GM12878 (cell line): ENCODE results near the gene AGPAT2. TPM values are rescaled to one million over a fixed set of nuclear protein-coding genes. Genes with fewer than 3 reads are reported as not detected.

Experiments
- ATAC-seq: fragments of 200-7000 bp; cut with Tn5 transposase; 3 replicates; pipeline ENCODE4 v1.9.1; 2020; ENCODE audit warnings: mild to moderate bottlenecking, moderate library complexity
- BruUV-seq: library from RNA; stranded (reverse); fragments of 400-500 nt; replicated peaks from 2 replicates; lab custom pipeline; 2021; lab: Mats Ljungman, UMichigan
- CTCF ChIA-PET: fragments of 300-600 bp; sonication (Branson Sonifier 250); formaldehyde crosslinking; extraction: SDS; loops from one replicate; lab custom pipeline; 2021; ENCODE audit warnings: inconsistent platforms; lab: Yijun Ruan, JAX
- POLR2A ChIA-PET: fragments of 350-600 bp; formaldehyde crosslinking; extraction: SDS; loops from one replicate; lab custom pipeline; 2021; ENCODE audit warnings: inconsistent platforms; lab: Charles Lee
- RAD21 ChIA-PET: fragments of 300-600 bp; sonication (Branson Sonifier 250); formaldehyde crosslinking; loops from one replicate; lab custom pipeline; 2023; ENCODE audit warnings: antibody characterized with exemption; ENCODE audit not compliant: unreplicated experiment; lab: Charles Lee
- SMC1A ChIA-PET: fragments of 300-600 bp; sonication (Branson Sonifier 250); formaldehyde crosslinking; loops from one replicate; lab custom pipeline; 2023; ENCODE audit not compliant: unreplicated experiment, uncharacterized antibody; lab: Charles Lee
- DNase-seq: peaks from one replicate; pipeline ENCODE4 v3.0.0-alpha.2; 2011; ENCODE audit warnings: low read depth, low spot score
- FAIRE-seq: peaks from 3 replicates; lab custom pipeline; 2011; peaks lifted over from hg19 to GRCh38; lab: Jason Lieb, UNC
- H2AFZ ChIP-seq: 2 replicates; pipeline ENCODE4 v1.6.0; 2011; ENCODE audit warnings: low read depth, low read length, control low read depth; ENCODE audit not compliant: control insufficient read depth
- H3K27ac ChIP-seq: 2 replicates; pipeline ENCODE4 v1.5.1; 2011; ENCODE audit warnings: control low read depth; ENCODE audit not compliant: control insufficient read depth, insufficient read depth
- H3K27me3 ChIP-seq, 2 experiments: replicated peaks in 1 of 2; 2 replicates each; pipeline versions ENCODE4 v1.6.0 to v1.6.1; 2011; ENCODE audit warnings: low read length in 1 of 2; ENCODE audit not compliant: control insufficient read depth in 2 of 2, insufficient read depth in 2 of 2
- H3K36me3 ChIP-seq, 2 experiments: 2 replicates each; pipeline ENCODE4 v1.5.1; 2011; ENCODE audit warnings: low read length in 1 of 2; ENCODE audit not compliant: control insufficient read depth in 2 of 2, insufficient read depth in 2 of 2
- H3K4me1 ChIP-seq: 2 replicates; pipeline ENCODE4 v1.6.1; 2011; ENCODE audit warnings: mild to moderate bottlenecking, low read length, moderate library complexity, mixed read lengths; ENCODE audit not compliant: control insufficient read depth, insufficient read depth
- H3K4me2 ChIP-seq: 2 replicates; pipeline ENCODE4 v1.6.0; 2011; ENCODE audit warnings: control low read depth; ENCODE audit not compliant: control insufficient read depth, insufficient read depth
- H3K4me3 ChIP-seq: fragments of 200-600 bp; sonication (generic); 2 replicates; pipeline ENCODE4 v1.5.1; 2016
- H3K79me2 ChIP-seq: 2 replicates; pipeline ENCODE4 v1.6.0; 2011; ENCODE audit warnings: low read length; ENCODE audit not compliant: control insufficient read depth, insufficient read depth
- H3K9ac ChIP-seq: 2 replicates; pipeline ENCODE4 v1.8.0; 2011; ENCODE audit warnings: low read length, control low read depth, mixed read lengths; ENCODE audit not compliant: control insufficient read depth, insufficient read depth
- H3K9me3 ChIP-seq: replicated peaks from 3 replicates; pipeline ENCODE4 v1.5.1; 2011; ENCODE audit warnings: mild to moderate bottlenecking, low read length; ENCODE audit not compliant: control insufficient read depth, insufficient read depth
- H4K20me1 ChIP-seq: 2 replicates; pipeline ENCODE4 v1.6.0; 2011; ENCODE audit not compliant: control insufficient read depth, insufficient read depth
- BHLHE40 ChIP-seq, 2 experiments: fragments of 450-650 bp in 1 of 2; IDR thresholded peaks; 2 replicates each; pipeline ENCODE4 v1.6.1; 2011 to 2017; ENCODE audit warnings: low read depth in 2 of 2, borderline replicate concordance in 1 of 2, improper control_type of control experiment in 1 of 2, low read length in 1 of 2, mild to moderate bottlenecking in 1 of 2
- DPF2 ChIP-seq: fragments of 450-650 bp; IDR thresholded peaks from 2 replicates; pipeline ENCODE4 v1.6.1; 2017; ENCODE audit warnings: mild to moderate bottlenecking
- FOS ChIP-seq: IDR thresholded peaks from 3 replicates; pipeline ENCODE4 v1.6.1; 2011; ENCODE audit warnings: borderline replicate concordance; ENCODE audit not compliant: insufficient read length; ENCODE audit errors: extremely low read depth
- HCFC1 ChIP-seq: fragments of 150-350 bp; IDR thresholded peaks from 2 replicates; pipeline ENCODE4 v1.6.1; 2014; ENCODE audit warnings: low read length
- SPI1 ChIP-seq: IDR thresholded peaks from 2 replicates; pipeline ENCODE4 v1.6.1; 2011; ENCODE audit warnings: low read depth, mild to moderate bottlenecking, low read length, moderate library complexity, borderline replicate concordance; ENCODE audit not compliant: insufficient read depth
- STAT3 ChIP-seq: IDR thresholded peaks from 2 replicates; pipeline ENCODE4 v1.6.1; 2011; ENCODE audit warnings: low read depth, low read length, improper control_type of control experiment
- ZNF217 ChIP-seq: fragments of 450-650 bp; IDR thresholded peaks from 2 replicates; pipeline ENCODE4 v1.6.1; 2017; ENCODE audit warnings: antibody characterized with exemption, mild to moderate bottlenecking
- WGBS: methylation state at CpG from one replicate; pipeline ENCODE4 v1.1.6; 2016; ENCODE audit warnings: low lambda C conversion rate; ENCODE audit not compliant: insufficient replicate concordance, insufficient coverage; ENCODE audit errors: missing lambda C conversion rate; 5-methylcytosine and 5-hydroxymethylcytosine counted together
- in situ Hi-C: fragments of 300-500 bp; cut with MboI; formaldehyde crosslinking; loops from 9 replicates; pipeline ENCODE4 v1.14.3; 2018; ENCODE audit warnings: mixed read lengths
- intact Hi-C: fragments of 100-400 bp; cut with micrococcal nuclease; formaldehyde crosslinking; loops from one replicate; pipeline ENCODE4 v1.14.2; 2022; ENCODE audit not compliant: unreplicated experiment
- polyA plus RNA-seq, 11 experiments: library from polyadenylated mRNA; depleted of rRNA in 4 of 11; unstranded in 6 of 11; stranded (reverse) in 5 of 11; fragments of >200 nt; fragmentation: Nextera tagmentation in 4 of 11; fragmentation: Illumina TruSeq in 1 of 11; extraction: Ambion mirVana in 4 of 11; extraction: Trizol in 1 of 11; gene quantifications; 1 replicate in 1 of 11; 2 replicates in 10 of 11; pipeline versions ENCODE4 v1.2.1 to v1.2.3, GENCODE V29; 2011 to 2016; ENCODE audit warnings: inconsistent platforms in 2 of 11, missing spikeins in 2 of 11, low read depth in 1 of 11
- total RNA-seq, 4 experiments: library from RNA; depleted of rRNA in 3 of 4; stranded (reverse); fragments of >200 nt in 3 of 4; fragmentation: Illumina TruSeq in 1 of 4; extraction: Trizol in 1 of 4; gene quantifications; 2 replicates each; pipeline versions ENCODE4 v1.2.1 to v1.2.3, GENCODE V29; 2013 to 2021
- TF ChIP-seq, protein P1 (sequence below): fragments of 450-650 bp; IDR thresholded peaks from 2 replicates; pipeline ENCODE4 v1.6.1; 2018; ENCODE audit warnings: borderline replicate concordance, mild to moderate bottlenecking; ENCODE audit not compliant: partially characterized antibody
- TF ChIP-seq, protein P2 (sequence below): fragments of 450-650 bp; IDR thresholded peaks from 2 replicates; pipeline ENCODE4 v1.6.1; 2016; ENCODE audit warnings: mild to moderate bottlenecking, moderate library complexity, borderline replicate concordance
- TF ChIP-seq, protein P3 (sequence below): fragments of 450-650 bp; IDR thresholded peaks from 2 replicates; pipeline ENCODE4 v1.6.1; 2017; ENCODE audit warnings: borderline replicate concordance

AGPAT2 gene
- total and polyA plus RNA-seq, 10 of the 15 experiments (the other 5 are each of a cell fraction or from before 2014, with no cell fraction given), result 0.10 to 28.5 (median 18.2) TPM

DNA sequence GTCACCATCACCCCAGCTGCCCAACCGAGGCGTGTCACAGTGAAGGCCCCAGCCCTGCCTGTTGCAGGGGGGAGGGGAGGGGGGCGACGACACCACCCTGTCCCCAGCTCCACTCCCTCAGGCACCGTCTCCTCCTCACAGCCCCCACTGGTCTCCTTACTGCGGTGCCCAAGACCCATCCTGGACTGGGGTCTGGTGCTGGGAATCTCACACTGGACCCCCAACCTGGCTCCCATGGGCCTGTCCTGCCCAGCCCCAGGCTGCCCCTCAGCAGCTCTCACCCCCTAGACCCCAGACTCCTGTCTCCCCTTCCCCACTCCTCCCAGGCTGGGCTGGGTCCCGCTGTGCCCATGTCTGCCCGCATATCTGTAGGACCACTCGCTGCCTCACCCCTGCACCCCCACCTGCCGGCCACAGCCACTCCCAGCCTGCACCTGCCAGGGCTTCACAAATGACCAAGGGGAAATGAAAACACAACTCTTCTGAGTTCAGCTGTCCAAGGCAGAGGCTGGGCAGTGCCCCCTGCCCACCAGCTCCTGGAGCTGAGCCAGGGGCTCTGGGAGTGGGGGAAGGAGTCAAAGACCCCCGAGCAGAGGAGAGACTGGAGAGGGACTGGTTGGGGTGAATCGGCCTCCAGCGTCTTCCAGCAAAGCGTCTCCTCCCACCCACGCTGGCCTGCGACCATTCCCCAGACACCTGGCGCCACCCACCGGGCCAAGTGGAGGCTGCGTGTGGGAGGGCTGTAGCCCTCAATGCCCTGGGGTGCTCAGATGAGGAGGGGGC is 57.2 kb downstream of the AGPAT2 start (continued):
- TF ChIP-seq, protein P1, sequence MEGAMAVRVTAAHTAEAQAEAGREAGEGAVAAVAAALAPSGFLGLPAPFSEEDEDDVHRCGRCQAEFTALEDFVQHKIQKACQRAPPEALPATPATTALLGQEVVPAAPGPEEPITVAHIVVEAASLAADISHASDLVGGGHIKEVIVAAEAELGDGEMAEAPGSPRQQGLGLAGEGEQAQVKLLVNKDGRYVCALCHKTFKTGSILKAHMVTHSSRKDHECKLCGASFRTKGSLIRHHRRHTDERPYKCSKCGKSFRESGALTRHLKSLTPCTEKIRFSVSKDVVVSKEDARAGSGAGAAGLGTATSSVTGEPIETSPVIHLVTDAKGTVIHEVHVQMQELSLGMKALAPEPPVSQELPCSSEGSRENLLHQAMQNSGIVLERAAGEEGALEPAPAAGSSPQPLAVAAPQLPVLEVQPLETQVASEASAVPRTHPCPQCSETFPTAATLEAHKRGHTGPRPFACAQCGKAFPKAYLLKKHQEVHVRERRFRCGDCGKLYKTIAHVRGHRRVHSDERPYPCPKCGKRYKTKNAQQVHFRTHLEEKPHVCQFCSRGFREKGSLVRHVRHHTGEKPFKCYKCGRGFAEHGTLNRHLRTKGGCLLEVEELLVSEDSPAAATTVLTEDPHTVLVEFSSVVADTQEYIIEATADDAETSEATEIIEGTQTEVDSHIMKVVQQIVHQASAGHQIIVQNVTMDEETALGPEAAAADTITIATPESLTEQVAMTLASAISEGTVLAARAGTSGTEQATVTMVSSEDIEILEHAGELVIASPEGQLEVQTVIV, result no peak
- no peak for TF ChIP-seq SPI1
- no peak for TF ChIP-seq HCFC1

DNA sequence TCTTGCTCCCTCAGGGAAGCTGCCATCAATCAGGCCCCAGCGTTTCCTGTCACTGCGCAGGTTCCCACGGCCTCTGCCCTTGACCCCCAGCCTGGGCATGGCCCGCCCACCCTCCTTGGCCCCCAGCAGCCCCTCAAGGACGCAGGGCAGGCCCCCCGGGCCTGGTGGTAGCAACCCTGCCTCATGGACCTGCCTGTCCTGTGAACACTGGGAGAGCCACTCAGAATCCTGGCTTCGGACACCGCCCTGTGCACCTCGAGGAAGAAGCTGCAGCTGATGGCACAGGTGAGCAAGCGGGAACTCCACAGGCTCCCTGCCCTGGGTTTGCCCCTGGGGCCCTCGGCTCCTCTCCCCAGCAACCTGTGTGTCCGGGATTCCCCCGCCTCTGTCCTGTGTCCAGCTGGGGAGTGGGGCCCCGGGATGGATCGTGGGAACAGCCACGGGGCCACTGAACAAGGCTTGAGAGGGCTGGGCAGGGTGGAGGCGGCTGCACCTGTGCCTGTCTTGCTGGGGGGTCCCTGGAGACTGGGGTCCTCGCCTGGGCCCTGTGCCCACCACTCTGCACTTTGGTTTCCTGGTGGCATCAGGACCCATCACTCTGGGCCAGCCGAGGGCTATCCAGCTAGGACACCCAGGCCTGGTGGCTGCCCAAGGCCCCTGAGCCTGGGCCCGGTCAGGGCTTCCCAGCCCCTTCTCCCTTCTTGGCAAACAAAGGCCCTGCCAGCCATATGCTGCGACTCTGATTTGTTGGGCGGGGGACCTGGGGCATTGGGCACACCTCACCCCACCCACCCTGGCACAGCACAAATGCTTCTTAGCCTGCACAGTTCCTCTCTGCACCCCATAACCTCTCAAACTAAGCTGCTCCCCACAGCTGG is 58.0 kb downstream of the AGPAT2 start:
- Histone ChIP-seq H3K27ac (no peak overlapping the region), H3K4me2 (no peak overlapping the region), H3K27me3 (no peaks in the 10 kb centered on the region; a peak in 2 of 4 replicates), H4K20me1 (no peaks in the 10 kb centered on the region), H3K4me3 (no peak overlapping the region), H3K4me1 (no peaks in the 10 kb centered on the region; the same call in 1 of the 2 replicates), H3K9me3 (no peaks in the 10 kb centered on the region), H2AFZ (no peak overlapping the region), H3K79me2 (no peaks in the 10 kb centered on the region), H3K36me3 (no peaks in the 10 kb centered on the region), H3K9ac (no peak overlapping the region)
- in situ Hi-C loops (loop anchor here (5.0 kb wide), 1 partner anchor 137 kb away; no protein-coding TSS in a partner anchor), intact Hi-C loops (no loop called here)
- POLR2A ChIA-PET, result interaction anchor here (0.6 to 1.0 kb wide), 3 partner anchors 77 to 671 kb away, joined by 3 read pairs; no protein-coding TSS in a partner anchor
- 15% methylated on average over 22 of the region's 22 CpGs for WGBS
- no TSS peak for BruUV-seq
- SMC1A ChIA-PET, result interaction anchor here (0.7 to 1.8 kb wide), 5 partner anchors 22 to 141 kb away, joined by 3 to 14 read pairs (median 3); no protein-coding TSS in a partner anchor
- CTCF ChIA-PET, result interaction anchor here (0.6 to 8.5 kb wide), 8 partner anchors 11 to 228 kb away, joined by 3 to 223 read pairs (median 6); no protein-coding TSS in a partner anchor
- DNase-seq (no peak), FAIRE-seq (no peak), ATAC-seq (no peak)
- RAD21 ChIA-PET, result interaction anchor here (0.7 to 7.7 kb wide), 5 partner anchors 40 to 266 kb away, joined by 3 to 126 read pairs (median 5); no protein-coding TSS in a partner anchor
- TF ChIP-seq DPF2 (no peak), FOS (no peak), ZNF217 (no peak), STAT3 (no peak), BHLHE40 (IDR thresholded peaks at IDR 0.05; ENCODE audit: borderline replicate concordance in 1 of 2, low read depth in 2 of 2, low read length in 1 of 2) (no peak)
- TF ChIP-seq, protein P2, sequence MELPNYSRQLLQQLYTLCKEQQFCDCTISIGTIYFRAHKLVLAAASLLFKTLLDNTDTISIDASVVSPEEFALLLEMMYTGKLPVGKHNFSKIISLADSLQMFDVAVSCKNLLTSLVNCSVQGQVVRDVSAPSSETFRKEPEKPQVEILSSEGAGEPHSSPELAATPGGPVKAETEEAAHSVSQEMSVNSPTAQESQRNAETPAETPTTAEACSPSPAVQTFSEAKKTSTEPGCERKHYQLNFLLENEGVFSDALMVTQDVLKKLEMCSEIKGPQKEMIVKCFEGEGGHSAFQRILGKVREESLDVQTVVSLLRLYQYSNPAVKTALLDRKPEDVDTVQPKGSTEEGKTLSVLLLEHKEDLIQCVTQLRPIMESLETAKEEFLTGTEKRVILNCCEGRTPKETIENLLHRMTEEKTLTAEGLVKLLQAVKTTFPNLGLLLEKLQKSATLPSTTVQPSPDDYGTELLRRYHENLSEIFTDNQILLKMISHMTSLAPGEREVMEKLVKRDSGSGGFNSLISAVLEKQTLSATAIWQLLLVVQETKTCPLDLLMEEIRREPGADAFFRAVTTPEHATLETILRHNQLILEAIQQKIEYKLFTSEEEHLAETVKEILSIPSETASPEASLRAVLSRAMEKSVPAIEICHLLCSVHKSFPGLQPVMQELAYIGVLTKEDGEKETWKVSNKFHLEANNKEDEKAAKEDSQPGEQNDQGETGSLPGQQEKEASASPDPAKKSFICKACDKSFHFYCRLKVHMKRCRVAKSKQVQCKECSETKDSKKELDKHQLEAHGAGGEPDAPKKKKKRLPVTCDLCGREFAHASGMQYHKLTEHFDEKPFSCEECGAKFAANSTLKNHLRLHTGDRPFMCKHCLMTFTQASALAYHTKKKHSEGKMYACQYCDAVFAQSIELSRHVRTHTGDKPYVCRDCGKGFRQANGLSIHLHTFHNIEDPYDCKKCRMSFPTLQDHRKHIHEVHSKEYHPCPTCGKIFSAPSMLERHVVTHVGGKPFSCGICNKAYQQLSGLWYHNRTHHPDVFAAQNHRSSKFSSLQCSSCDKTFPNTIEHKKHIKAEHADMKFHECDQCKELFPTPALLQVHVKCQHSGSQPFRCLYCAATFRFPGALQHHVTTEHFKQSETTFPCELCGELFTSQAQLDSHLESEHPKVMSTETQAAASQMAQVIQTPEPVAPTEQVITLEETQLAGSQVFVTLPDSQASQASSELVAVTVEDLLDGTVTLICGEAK, result no peak
- TF ChIP-seq, protein P3, sequence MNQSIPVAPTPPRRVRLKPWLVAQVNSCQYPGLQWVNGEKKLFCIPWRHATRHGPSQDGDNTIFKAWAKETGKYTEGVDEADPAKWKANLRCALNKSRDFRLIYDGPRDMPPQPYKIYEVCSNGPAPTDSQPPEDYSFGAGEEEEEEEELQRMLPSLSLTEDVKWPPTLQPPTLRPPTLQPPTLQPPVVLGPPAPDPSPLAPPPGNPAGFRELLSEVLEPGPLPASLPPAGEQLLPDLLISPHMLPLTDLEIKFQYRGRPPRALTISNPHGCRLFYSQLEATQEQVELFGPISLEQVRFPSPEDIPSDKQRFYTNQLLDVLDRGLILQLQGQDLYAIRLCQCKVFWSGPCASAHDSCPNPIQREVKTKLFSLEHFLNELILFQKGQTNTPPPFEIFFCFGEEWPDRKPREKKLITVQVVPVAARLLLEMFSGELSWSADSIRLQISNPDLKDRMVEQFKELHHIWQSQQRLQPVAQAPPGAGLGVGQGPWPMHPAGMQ, result no peak
